SK-N-SH (cell line): ENCODE results near the gene TARBP1. TPM values are rescaled to one million over a fixed set of nuclear protein-coding genes. Genes with fewer than 3 reads are reported as not detected.

Experiments used
- CTCF ChIA-PET: fragments of 300-600, 350-600 bp; formaldehyde crosslinking; extraction: SDS; loops from one replicate; lab custom pipeline; 2021; lab: Yijun Ruan, JAX
- POLR2A ChIA-PET: fragments of 350-600 bp; sonication (Branson Sonifier 250); formaldehyde crosslinking; extraction: SDS; loops from one replicate; lab custom pipeline; 2020; ENCODE audit warnings: antibody characterized with exemption, inconsistent platforms; lab: Yijun Ruan, JAX
- DNase-seq: peaks from one replicate; pipeline ENCODE4 v3.0.0; 2012
- H2AFZ ChIP-seq: fragments of 200-600 bp; sonication (generic); 2 replicates; pipeline ENCODE4 v1.8.1; 2016; ENCODE audit warnings: antibody characterized with exemption, mild to moderate bottlenecking, low read depth
- H3F3A ChIP-seq: fragments of 200-600 bp; sonication (generic); replicated peaks from 2 replicates; pipeline ENCODE3; 2016; ENCODE audit warnings: antibody characterized with exemption, mild to moderate bottlenecking; ENCODE audit not compliant: insufficient read depth
- H3K27ac ChIP-seq, 2 experiments: fragments of 200-500 bp in 1 of 2; fragments of 200-600 bp in 1 of 2; sonication (Bioruptor generic) in 1 of 2; sonication (generic), shearing (Covaris generic) in 1 of 2; 2 replicates each; pipeline versions ENCODE4 v1.5.1 to v1.6.1; 2014 to 2016; ENCODE audit warnings: low read depth in 2 of 2, inconsistent platforms in 1 of 2, low read length in 1 of 2, mild to moderate bottlenecking in 1 of 2, mixed read lengths in 1 of 2
- H3K27me3 ChIP-seq: fragments of 200-600 bp; sonication (generic), shearing (Covaris generic); 2 replicates; pipeline ENCODE4 v1.6.1; 2016; ENCODE audit warnings: mixed run types; ENCODE audit not compliant: insufficient read depth
- H3K36me3 ChIP-seq, 2 experiments: fragments of 200-500 bp in 1 of 2; fragments of 200-600 bp in 1 of 2; sonication (Bioruptor generic) in 1 of 2; sonication (generic) in 1 of 2; replicated peaks in 1 of 2; 2 replicates each; pipeline versions ENCODE3 to v1.5.1; 2014 to 2016; ENCODE audit warnings: low read length in 1 of 2, mild to moderate bottlenecking in 1 of 2; ENCODE audit not compliant: insufficient read depth in 2 of 2, control insufficient read depth in 1 of 2
- H3K4me1 ChIP-seq, 2 experiments: fragments of 200-500 bp in 1 of 2; fragments of 200-600 bp in 1 of 2; sonication (Bioruptor generic) in 1 of 2; sonication (generic), shearing (Covaris generic) in 1 of 2; 2 replicates each; pipeline versions ENCODE4 v1.5.1 to v1.6.1; 2014 to 2016; ENCODE audit warnings: low read depth in 1 of 2, low read length in 1 of 2, mixed run types in 1 of 2; ENCODE audit not compliant: insufficient read depth in 2 of 2, control insufficient read depth in 1 of 2
- H3K4me2 ChIP-seq: fragments of 200-600 bp; sonication (generic), shearing (Covaris generic); 2 replicates; pipeline ENCODE4 v1.6.1; 2017; ENCODE audit warnings: mixed run types
- H3K4me3 ChIP-seq, 2 experiments: fragments of 200-500 bp in 1 of 2; fragments of 200-600 bp in 1 of 2; sonication (Bioruptor generic) in 1 of 2; sonication (generic), shearing (Covaris generic) in 1 of 2; 2 replicates each; pipeline versions ENCODE4 v1.5.1 to v1.8.1; 2014 to 2016; ENCODE audit warnings: low read depth in 2 of 2, inconsistent platforms in 1 of 2, low read length in 1 of 2, mild to moderate bottlenecking in 1 of 2, mixed read lengths in 1 of 2, moderate library complexity in 1 of 2
- H3K79me2 ChIP-seq: fragments of 200-600 bp; sonication (generic); 2 replicates; pipeline ENCODE4 v1.8.1; 2017; ENCODE audit warnings: mild to moderate bottlenecking; ENCODE audit not compliant: insufficient read depth
- H3K9ac ChIP-seq: fragments of 200-600 bp; sonication (generic); 2 replicates; pipeline ENCODE4 v1.6.1; 2017; ENCODE audit warnings: mixed run types
- H3K9me2 ChIP-seq: fragments of 200-600 bp; sonication (generic); 2 replicates; pipeline ENCODE4 v1.6.1; 2017; ENCODE audit warnings: mixed run types
- H3K9me3 ChIP-seq: fragments of 200-600 bp; sonication (generic); 2 replicates; pipeline ENCODE4 v1.6.1; 2017; ENCODE audit warnings: mixed run types, mild to moderate bottlenecking, moderate library complexity
- H4K20me1 ChIP-seq: fragments of 200-600 bp; sonication (generic); 2 replicates; pipeline ENCODE4 v1.6.1; 2017; ENCODE audit warnings: mild to moderate bottlenecking, mixed run types; ENCODE audit not compliant: insufficient read depth
- CTCF ChIP-seq: fragments of 200-600 bp; sonication (generic); IDR thresholded peaks from 2 replicates; pipeline ENCODE4 v1.6.1; 2017; ENCODE audit warnings: antibody characterized with exemption, mild to moderate bottlenecking, moderate library complexity
- ELF1 ChIP-seq: IDR thresholded peaks from 2 replicates; pipeline ENCODE4 v1.4.0; 2012
- EZH2phosphoT487 ChIP-seq: fragments of 200-600 bp; sonication (generic); IDR thresholded peaks from 2 replicates; pipeline ENCODE4 v1.6.1; 2017; ENCODE audit warnings: low read depth, mixed run types, mild to moderate bottlenecking, antibody characterized with exemption, moderate library complexity, borderline replicate concordance
- FOXJ3 ChIP-seq: sonication (generic); formaldehyde crosslinking; IDR thresholded peaks from 2 replicates; pipeline ENCODE4 v1.5.1; 2020; ENCODE audit warnings: mild to moderate bottlenecking, missing genetic modification reagents
- FOXM1 ChIP-seq: IDR thresholded peaks from 2 replicates; pipeline ENCODE4 v1.4.0; 2012; ENCODE audit warnings: low read depth, mild to moderate bottlenecking
- GATA2 ChIP-seq: sonication (generic); formaldehyde crosslinking; IDR thresholded peaks from 2 replicates; pipeline ENCODE4 v1.5.0; 2020; ENCODE audit warnings: mild to moderate bottlenecking, missing genetic modification reagents
- IRF3 ChIP-seq: fragments of 150-350 bp; IDR thresholded peaks from 2 replicates; pipeline ENCODE4 v1.6.1; 2016; ENCODE audit warnings: mild to moderate bottlenecking, low read depth, low read length
- JUND ChIP-seq: IDR thresholded peaks from 2 replicates; pipeline ENCODE4 v1.4.0; 2012
- MAX ChIP-seq: IDR thresholded peaks from 2 replicates; pipeline ENCODE4 v1.4.0; 2012; ENCODE audit warnings: low read depth
- MEF2A ChIP-seq: IDR thresholded peaks from 2 replicates; pipeline ENCODE4 v1.4.0; 2012; ENCODE audit warnings: low read depth, borderline replicate concordance
- MXI1 ChIP-seq: IDR thresholded peaks from 2 replicates; pipeline ENCODE4 v1.6.1; 2012; ENCODE audit warnings: mild to moderate bottlenecking, low read depth, low read length, improper control_type of control experiment
- NRF1 ChIP-seq: IDR thresholded peaks from 2 replicates; pipeline ENCODE4 v1.6.1; 2012; ENCODE audit warnings: low read depth, mild to moderate bottlenecking, low read length
- RAD21 ChIP-seq: IDR thresholded peaks from 2 replicates; pipeline ENCODE4 v1.6.1; 2012; ENCODE audit warnings: mild to moderate bottlenecking, low read length
- RCOR1 ChIP-seq: fragments of 150-350 bp; IDR thresholded peaks from 2 replicates; pipeline ENCODE4 v1.6.1; 2017; ENCODE audit warnings: antibody characterized with exemption, low read length
- RXRA ChIP-seq: IDR thresholded peaks from 2 replicates; pipeline ENCODE4 v1.4.0; 2012; ENCODE audit warnings: low read depth, mild to moderate bottlenecking, borderline replicate concordance
- SIN3A ChIP-seq: IDR thresholded peaks from 2 replicates; pipeline ENCODE4 v1.6.1; 2012; ENCODE audit warnings: low read depth, mild to moderate bottlenecking, low read length, moderate library complexity, borderline replicate concordance
- TCF12 ChIP-seq: IDR thresholded peaks from 2 replicates; pipeline ENCODE4 v1.4.0; 2012
- USF1 ChIP-seq: IDR thresholded peaks from 2 replicates; pipeline ENCODE4 v1.4.0; 2012; ENCODE audit warnings: low read depth, borderline replicate concordance
- USF2 ChIP-seq: fragments of 150-350 bp; IDR thresholded peaks from 2 replicates; pipeline ENCODE4 v1.6.1; 2017; ENCODE audit warnings: antibody characterized with exemption, low read length, low read depth, borderline replicate concordance
- WGBS: methylation state at CpG from one replicate; pipeline ENCODE4 v1.1.6; 2017; ENCODE audit warnings: low lambda C conversion rate; 5-methylcytosine and 5-hydroxymethylcytosine counted together
- polyA plus RNA-seq, 3 experiments: library from polyadenylated mRNA; depleted of rRNA; stranded (reverse); fragments of >200 nt; gene quantifications; 2 replicates each; pipeline ENCODE4 v1.2.3, GENCODE V29; 2012

The TARBP1 gene
- polyA plus RNA-seq, 1 of the 3 experiments (the other 2 are of a cell fraction), result 33.0 TPM

- Histone ChIP-seq H3K9me3 (peaks cover 4% of the 10 kb centered on the region; the same call in 1 of the 2 replicates), H3K4me3 (no peak overlapping the region), H3K79me2 (no peaks in the 10 kb centered on the region), H4K20me1 (no peaks in the 10 kb centered on the region), H2AFZ (no peak overlapping the region), H3K9me2 (no peaks in the 10 kb centered on the region), H3K27me3 (no peaks in the 10 kb centered on the region), H3K4me1 (peaks cover 0 to 29% of the 10 kb centered on the region in 2 experiments; a peak in 3 of 4 replicates), H3K4me2 (no peak overlapping the region), H3K9ac (no peak overlapping the region), H3F3A (peaks cover 10% of the 10 kb centered on the region), H3K27ac (no peak overlapping the region), H3K36me3 (peaks cover 23 to 40% of the 10 kb centered on the region in 2 experiments)
- ChIA-PET POLR2A (no interaction called here), CTCF (interaction anchor here (1.0 kb wide), 1 partner anchor 24 kb away, joined by 4 read pairs; no protein-coding TSS in a partner anchor)
- no peak for DNase-seq
- no peak for TF ChIP-seq ELF1
- TF ChIP-seq RXRA, result no peak
- TF ChIP-seq IRF3, result no peak
- TF ChIP-seq MEF2A, result no peak
- TF ChIP-seq GATA2 (CRISPR knock-in tag), result no peak
- TF ChIP-seq RCOR1, result no peak
- no peak for TF ChIP-seq JUND
- no peak for TF ChIP-seq NRF1
- no peak for TF ChIP-seq USF1
- TF ChIP-seq FOXJ3, result no peak
- TF ChIP-seq TCF12, result no peak
- no peak for TF ChIP-seq CTCF
- TF ChIP-seq EZH2phosphoT487, result no peak
- 58% methylated on average over 1 of the region's 1 CpG for WGBS
Observed at GRCh38 chr1:234433563-234434285, 45.3 kb downstream of the TARBP1 start.

- Histone ChIP-seq H3K4me3 (no peak overlapping the region), H3K27ac (no peak overlapping the region), H3K36me3 (peaks cover 36 to 62% of the 10 kb centered on the region in 2 experiments), H3K27me3 (no peaks in the 10 kb centered on the region), H4K20me1 (no peaks in the 10 kb centered on the region), H3K4me1 (peaks cover 0 to 12% of the 10 kb centered on the region in 2 experiments; a peak in 3 of 4 replicates), H3K9me2 (no peaks in the 10 kb centered on the region), H3K9me3 (no peaks in the 10 kb centered on the region), H3K4me2 (no peak overlapping the region), H3K9ac (no peak overlapping the region), H3K79me2 (no peaks in the 10 kb centered on the region), H3F3A (no peaks in the 10 kb centered on the region), H2AFZ (no peak overlapping the region)
- TF ChIP-seq MXI1 (no peak), RAD21 (no peak), FOXM1 (no peak), USF2 (no peak), GATA2 (CRISPR knock-in tag) (no peak), MAX (no peak), SIN3A (no peak)
- DNase-seq, result no peak
- POLR2A ChIA-PET, result no interaction called here
- CTCF ChIA-PET, result no interaction called here
- WGBS, result 58% methylated on average over 4 of the region's 4 CpGs
Observed at GRCh38 chr1:234431255-234431654, 47.7 kb downstream of the TARBP1 start.
